SH-SY5Y (cell line): ENCODE measurements around the gene RNF215.

ENCODE experiments used
- GATA2 ChIP-seq: IDR thresholded peaks from 2 replicates; pipeline ENCODE4 v1.6.1; 2011; ENCODE audit warnings: mild to moderate bottlenecking, low read depth, low read length
- GATA3 ChIP-seq: IDR thresholded peaks from 2 replicates; pipeline ENCODE4 v1.6.1; 2011; ENCODE audit warnings: low read depth, mild to moderate bottlenecking, low read length, moderate library complexity

DNA sequence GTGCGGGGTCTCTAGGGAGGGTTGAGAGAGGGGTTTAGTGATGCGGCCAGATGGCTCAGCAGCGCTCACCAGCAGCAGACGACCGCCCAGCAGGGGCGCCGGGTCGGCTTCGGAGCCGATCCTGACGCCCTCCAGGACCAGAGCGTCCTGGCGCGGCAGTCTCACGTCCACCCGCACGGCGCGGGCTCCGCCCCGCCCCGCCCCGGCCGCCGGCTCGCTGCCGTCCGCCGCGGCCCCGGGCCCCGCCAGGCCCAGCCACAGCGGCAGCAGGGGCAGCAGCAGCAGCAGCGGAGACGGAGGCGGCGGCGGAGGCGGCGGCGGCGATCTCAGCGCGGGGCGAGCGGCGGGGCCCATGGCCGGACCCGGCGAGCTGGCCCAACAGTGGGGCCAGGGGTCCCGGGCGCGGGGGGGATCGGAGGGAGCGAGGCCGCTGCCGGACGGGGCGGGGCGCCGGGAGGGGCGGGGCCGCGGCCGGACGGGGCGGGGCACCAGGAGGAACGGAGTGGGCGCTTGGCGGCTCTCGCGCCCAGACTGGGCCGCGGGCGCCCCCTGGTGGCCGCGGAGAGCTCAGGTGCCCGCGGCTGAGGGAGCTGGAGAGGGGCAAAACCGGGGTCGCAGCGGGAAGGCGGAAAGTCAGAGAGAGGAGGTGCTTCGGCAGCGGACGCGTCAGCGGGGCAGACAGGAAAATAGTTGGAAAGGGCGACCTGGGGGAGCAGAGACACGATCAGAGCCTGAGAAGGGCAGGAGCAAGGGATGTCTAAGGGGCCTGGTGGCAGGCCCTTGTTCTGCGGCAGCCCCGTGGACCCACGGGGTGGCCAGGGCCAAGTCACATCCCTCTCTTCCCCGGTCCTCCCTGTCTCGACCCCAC lies at the start of gene RNF215:
- TF ChIP-seq GATA2 (no peak), GATA3 (no peak)
